Neural cell (in vitro differentiated cells): ENCODE results near the gene BCAN. TPM values are rescaled to one million over a fixed set of nuclear protein-coding genes. Genes with fewer than 3 reads are reported as not detected.

Experiments used
- H2AFZ ChIP-seq: fragments of 200-600, 300-800 bp; sonication (generic), shearing (Covaris generic); 2 replicates; pipeline ENCODE4 v1.6.0; 2014; ENCODE audit warnings: low read depth, mild to moderate bottlenecking, antibody characterized with exemption, low read length, moderate library complexity
- H3F3A ChIP-seq: fragments of 200-600 bp; shearing (Covaris generic); 2 replicates; pipeline ENCODE4 v1.6.1; 2016; ENCODE audit warnings: mild to moderate bottlenecking, moderate library complexity, mixed read lengths, antibody characterized with exemption, low read length; ENCODE audit not compliant: insufficient read depth, poor library complexity, severe bottlenecking
- H3K27ac ChIP-seq: fragments of 200-600, 300-800 bp; sonication (generic), shearing (Covaris generic); 2 replicates; pipeline ENCODE4 v1.5.1; 2014; ENCODE audit warnings: mild to moderate bottlenecking, low read length, moderate library complexity
- H3K27me3 ChIP-seq: fragments of 300-800, 200-600 bp; sonication (generic), shearing (Covaris generic); 2 replicates; pipeline ENCODE4 v1.6.0; 2014; ENCODE audit warnings: mild to moderate bottlenecking, low read depth, low read length, moderate library complexity; ENCODE audit not compliant: insufficient read depth
- H3K36me3 ChIP-seq: fragments of 300-800, 200-600 bp; sonication (generic), shearing (Covaris generic); 2 replicates; pipeline ENCODE4 v1.5.1; 2014; ENCODE audit warnings: mild to moderate bottlenecking, antibody characterized with exemption, low read length, moderate library complexity; ENCODE audit not compliant: insufficient read depth
- H3K4me2 ChIP-seq: fragments of 300-800, 200-600 bp; sonication (generic), shearing (Covaris generic); 2 replicates; pipeline ENCODE4 v1.6.0; 2014; ENCODE audit warnings: mild to moderate bottlenecking, low read length
- H3K4me3 ChIP-seq: fragments of 300-800, 200-600 bp; sonication (generic), shearing (Covaris generic); 2 replicates; pipeline ENCODE4 v1.5.1; 2014; ENCODE audit warnings: mild to moderate bottlenecking, low read length, moderate library complexity
- H3K79me2 ChIP-seq: fragments of 200-600 bp; shearing (Covaris generic); replicated peaks from 2 replicates; pipeline ENCODE4 v1.6.0; 2014; ENCODE audit warnings: mild to moderate bottlenecking, low read length, moderate library complexity; ENCODE audit not compliant: insufficient read depth
- H3K9ac ChIP-seq: fragments of 300-800, 200-600 bp; sonication (generic), shearing (Covaris generic); 2 replicates; pipeline ENCODE4 v1.6.1; 2016; ENCODE audit warnings: mild to moderate bottlenecking, low read length, mixed read lengths
- H3K9me2 ChIP-seq: fragments of 200-600 bp; shearing (Covaris generic); 2 replicates; pipeline ENCODE4 v1.6.1; 2016; ENCODE audit warnings: mild to moderate bottlenecking, low read length, mixed read lengths; ENCODE audit not compliant: insufficient read depth
- H3K9me3 ChIP-seq: fragments of 200-600, 300-800 bp; sonication (generic), shearing (Covaris generic); 2 replicates; pipeline ENCODE4 v1.6.1; 2016; ENCODE audit warnings: mild to moderate bottlenecking, mixed run types, low read length, moderate library complexity, mixed read lengths
- H4K20me1 ChIP-seq: fragments of 200-600 bp; shearing (Covaris generic); 2 replicates; pipeline ENCODE4 v1.6.1; 2016; ENCODE audit warnings: mild to moderate bottlenecking, mixed run types; ENCODE audit not compliant: insufficient read depth
- CTCF ChIP-seq: fragments of 450-650 bp; IDR thresholded peaks from 2 replicates; pipeline ENCODE4 v1.5.1; 2014; ENCODE audit warnings: antibody characterized with exemption, mild to moderate bottlenecking, moderate library complexity; ENCODE audit not compliant: poor library complexity, severe bottlenecking
- EP300 ChIP-seq: fragments of 450-650 bp; conservative IDR thresholded peaks from 2 replicates; pipeline ENCODE4 v1.6.1; 2014; ENCODE audit warnings: antibody characterized with exemption, mild to moderate bottlenecking, moderate library complexity; ENCODE audit not compliant: poor library complexity, severe bottlenecking
- EZH2 ChIP-seq: fragments of 200-600, 300-800 bp; shearing (Covaris generic), sonication (generic); IDR thresholded peaks from 2 replicates; pipeline ENCODE4 v1.6.1; 2014; ENCODE audit warnings: antibody characterized with exemption, low read length, borderline replicate concordance, mild to moderate bottlenecking; ENCODE audit not compliant: insufficient read depth, poor library complexity, severe bottlenecking
- MXI1 ChIP-seq: fragments of 450-650 bp; conservative IDR thresholded peaks from 2 replicates; pipeline ENCODE4 v1.6.1; 2014; ENCODE audit warnings: antibody characterized with exemption, mild to moderate bottlenecking; ENCODE audit not compliant: poor library complexity, severe bottlenecking
- POLR2AphosphoS5 ChIP-seq: IDR thresholded peaks from 2 replicates; pipeline ENCODE4 v1.6.1; 2012
- RAD21 ChIP-seq: fragments of 450-650 bp; conservative IDR thresholded peaks from 2 replicates; pipeline ENCODE4 v1.6.1; 2014; ENCODE audit warnings: antibody characterized with exemption, mild to moderate bottlenecking, moderate library complexity
- SMC3 ChIP-seq: fragments of 450-650 bp; conservative IDR thresholded peaks from 2 replicates; pipeline ENCODE4 v1.6.1; 2014; ENCODE audit warnings: antibody characterized with exemption, mild to moderate bottlenecking, moderate library complexity; ENCODE audit not compliant: poor library complexity
- TAF1 ChIP-seq: IDR thresholded peaks from 2 replicates; pipeline ENCODE4 v1.6.1; 2012; ENCODE audit warnings: low read depth
- polyA plus RNA-seq: library from polyadenylated mRNA; depleted of rRNA; stranded (reverse); fragments of >200 nt; gene quantifications from 2 replicates; pipeline ENCODE4 v1.2.3, GENCODE V29; 2014
- TF ChIP-seq, protein P1 (sequence below): IDR thresholded peaks from 2 replicates; pipeline ENCODE4 v1.6.1; 2012; ENCODE audit warnings: borderline replicate concordance

Gene BCAN
- polyA plus RNA-seq, 1 donor from 2014 or later: not detected

- TF ChIP-seq POLR2AphosphoS5: peak; percentile 10
- no peak for TF ChIP-seq TAF1
- TF ChIP-seq EZH2: no peak
- TF ChIP-seq SMC3: no peak
- TF ChIP-seq CTCF: no peak
- TF ChIP-seq, protein P1, sequence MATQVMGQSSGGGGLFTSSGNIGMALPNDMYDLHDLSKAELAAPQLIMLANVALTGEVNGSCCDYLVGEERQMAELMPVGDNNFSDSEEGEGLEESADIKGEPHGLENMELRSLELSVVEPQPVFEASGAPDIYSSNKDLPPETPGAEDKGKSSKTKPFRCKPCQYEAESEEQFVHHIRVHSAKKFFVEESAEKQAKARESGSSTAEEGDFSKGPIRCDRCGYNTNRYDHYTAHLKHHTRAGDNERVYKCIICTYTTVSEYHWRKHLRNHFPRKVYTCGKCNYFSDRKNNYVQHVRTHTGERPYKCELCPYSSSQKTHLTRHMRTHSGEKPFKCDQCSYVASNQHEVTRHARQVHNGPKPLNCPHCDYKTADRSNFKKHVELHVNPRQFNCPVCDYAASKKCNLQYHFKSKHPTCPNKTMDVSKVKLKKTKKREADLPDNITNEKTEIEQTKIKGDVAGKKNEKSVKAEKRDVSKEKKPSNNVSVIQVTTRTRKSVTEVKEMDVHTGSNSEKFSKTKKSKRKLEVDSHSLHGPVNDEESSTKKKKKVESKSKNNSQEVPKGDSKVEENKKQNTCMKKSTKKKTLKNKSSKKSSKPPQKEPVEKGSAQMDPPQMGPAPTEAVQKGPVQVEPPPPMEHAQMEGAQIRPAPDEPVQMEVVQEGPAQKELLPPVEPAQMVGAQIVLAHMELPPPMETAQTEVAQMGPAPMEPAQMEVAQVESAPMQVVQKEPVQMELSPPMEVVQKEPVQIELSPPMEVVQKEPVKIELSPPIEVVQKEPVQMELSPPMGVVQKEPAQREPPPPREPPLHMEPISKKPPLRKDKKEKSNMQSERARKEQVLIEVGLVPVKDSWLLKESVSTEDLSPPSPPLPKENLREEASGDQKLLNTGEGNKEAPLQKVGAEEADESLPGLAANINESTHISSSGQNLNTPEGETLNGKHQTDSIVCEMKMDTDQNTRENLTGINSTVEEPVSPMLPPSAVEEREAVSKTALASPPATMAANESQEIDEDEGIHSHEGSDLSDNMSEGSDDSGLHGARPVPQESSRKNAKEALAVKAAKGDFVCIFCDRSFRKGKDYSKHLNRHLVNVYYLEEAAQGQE: peak; percentile 98
- no peak for TF ChIP-seq RAD21
- TF ChIP-seq EP300: peak; percentile 37
- Histone ChIP-seq H3K4me3 (peak overlapping the region; percentile 86), H3K9ac (peak overlapping the region; percentile 48), H3K27me3 (no peaks in the 10 kb centered on the region), H3F3A (no peaks in the 10 kb centered on the region), H3K36me3 (no peaks in the 10 kb centered on the region), H3K9me3 (no peaks in the 10 kb centered on the region), H4K20me1 (no peaks in the 10 kb centered on the region), H3K4me2 (peak overlapping the region; percentile 25), H2AFZ (no peak overlapping the region), H3K27ac (peak overlapping the region; percentile 84), H3K79me2 (no peaks in the 10 kb centered on the region), H3K9me2 (no peaks in the 10 kb centered on the region)
These were observed 47.7 kb upstream of the BCAN start for GRCh38 chr1:156594190-156594589.

- Histone ChIP-seq H3K4me3 (peak overlapping the region; percentile 86), H3K27me3 (no peaks in the 10 kb centered on the region), H3K36me3 (no peaks in the 10 kb centered on the region), H3K9me3 (no peaks in the 10 kb centered on the region), H3K9ac (peak overlapping the region; percentile 48), H3K9me2 (no peaks in the 10 kb centered on the region), H3F3A (no peaks in the 10 kb centered on the region), H3K27ac (peak overlapping the region; percentile 84), H4K20me1 (no peaks in the 10 kb centered on the region), H2AFZ (no peak overlapping the region), H3K4me2 (peak overlapping the region; percentile 25), H3K79me2 (no peaks in the 10 kb centered on the region)
- TF ChIP-seq SMC3: no peak
These were observed 46.9 kb upstream of the BCAN start for GRCh38 chr1:156595016-156595415.

- Histone ChIP-seq H3K4me3 (no peak overlapping the region), H3F3A (no peaks in the 10 kb centered on the region), H2AFZ (no peak overlapping the region), H4K20me1 (no peaks in the 10 kb centered on the region), H3K4me2 (no peak overlapping the region), H3K27me3 (no peaks in the 10 kb centered on the region), H3K27ac (no peak overlapping the region), H3K79me2 (no peaks in the 10 kb centered on the region), H3K9ac (no peak overlapping the region), H3K9me3 (no peaks in the 10 kb centered on the region), H3K36me3 (no peaks in the 10 kb centered on the region), H3K9me2 (no peaks in the 10 kb centered on the region)
- TF ChIP-seq TAF1 (no peak), RAD21 (no peak), POLR2AphosphoS5 (no peak), CTCF (no peak), SMC3 (no peak), MXI1 (no peak)
These were observed 45.5 kb upstream of the BCAN start for GRCh38 chr1:156596426-156596825.
